ENCODE results near the gene ATP7B. TPM values are rescaled to one million over a fixed set of nuclear protein-coding genes. Genes with fewer than 3 reads are reported as not detected.

ATP7B gene
- total RNA-seq, 2 donors from 2014 or later: 20.4 to 29.2 TPM

GRCh38 chr13:51887468-51887867 lies 123.8 kb downstream of the ATP7B start:
- Histone ChIP-seq H3K27me3 (ENCODE audit: control insufficient read depth, insufficient read depth, low read length, poor library complexity, severe bottlenecking) (no peaks in the 10 kb centered on the region), H3K27ac (ENCODE audit: low read depth, low read length) (no peak overlapping the region), H3K36me3 (ENCODE audit: control insufficient read depth, insufficient read depth, low read length) (no peaks in the 10 kb centered on the region), H3K4me3 (ENCODE audit: low read length) (no peak overlapping the region), H3K9me3 (ENCODE audit: control insufficient read depth, low read length) (peaks cover 4% of the 10 kb centered on the region), H3K9ac (ENCODE audit: extremely low read depth, low read length, poor library complexity, severe bottlenecking) (no peak overlapping the region), H3K4me1 (ENCODE audit: control insufficient read depth, insufficient read depth, low read length) (no peaks in the 10 kb centered on the region)
- H3K4me1 Mint-ChIP-seq: peaks cover 4% of the 10 kb centered on the region
- TF ChIP-seq CTCF (conservative IDR thresholded peaks at IDR 0.05): no peak
- no peak overlapping the region for H3K27ac Mint-ChIP-seq
- no peak for DNase-seq
- H3K4me3 Mint-ChIP-seq: no peak overlapping the region
- no peaks in the 10 kb centered on the region for H3K27me3 Mint-ChIP-seq (ENCODE audit: insufficient read depth)
- 87% methylated on average over 2 of the region's 2 CpGs; no CpG with 5 or more reads in 1 of the 2 experiments for WGBS, 2 experiments (ENCODE audit: insufficient coverage in 1 of 2, insufficient read length in 1 of 2)
- H3K36me3 Mint-ChIP-seq (ENCODE audit: low read depth): no peaks in the 10 kb centered on the region
- H3K9me3 Mint-ChIP-seq: peaks cover 2% of the 10 kb centered on the region

- no peak overlapping the region for H3K4me3 Mint-ChIP-seq
- DNase-seq: no peak
- no peaks in the 10 kb centered on the region for H3K27me3 Mint-ChIP-seq (ENCODE audit: insufficient read depth)
- WGBS, 2 experiments (ENCODE audit: insufficient coverage in 1 of 2, insufficient read length in 1 of 2): 96 to 100% methylated on average over 2 of the region's 2 CpGs
- peaks cover 2% of the 10 kb centered on the region for H3K9me3 Mint-ChIP-seq
- Histone ChIP-seq H3K27ac (ENCODE audit: low read depth, low read length) (no peak overlapping the region), H3K27me3 (ENCODE audit: control insufficient read depth, insufficient read depth, low read length, poor library complexity, severe bottlenecking) (no peaks in the 10 kb centered on the region), H3K9ac (ENCODE audit: extremely low read depth, low read length, poor library complexity, severe bottlenecking) (no peak overlapping the region), H3K9me3 (ENCODE audit: control insufficient read depth, low read length) (peaks cover 15% of the 10 kb centered on the region), H3K4me1 (ENCODE audit: control insufficient read depth, insufficient read depth, low read length) (no peaks in the 10 kb centered on the region), H3K4me3 (ENCODE audit: low read length) (no peak overlapping the region), H3K36me3 (ENCODE audit: control insufficient read depth, insufficient read depth, low read length) (no peaks in the 10 kb centered on the region)
- H3K4me1 Mint-ChIP-seq: peaks cover 3% of the 10 kb centered on the region
- H3K36me3 Mint-ChIP-seq (ENCODE audit: low read depth): no peaks in the 10 kb centered on the region
- TF ChIP-seq CTCF (conservative IDR thresholded peaks at IDR 0.05): no peak
- H3K27ac Mint-ChIP-seq: no peak overlapping the region
Observed at GRCh38 chr13:51885651-51886050, 125.6 kb downstream of the ATP7B start.

- no peaks in the 10 kb centered on the region for H3K36me3 ChIP-seq (ENCODE audit: control insufficient read depth, insufficient read depth, low read length)
- no peak overlapping the region for H3K4me3 Mint-ChIP-seq
- H3K4me1 Mint-ChIP-seq: peaks cover 13% of the 10 kb centered on the region
- H3K4me3 ChIP-seq (ENCODE audit: low read length): no peak overlapping the region
- DNase-seq: no peak
- H3K9me3 ChIP-seq (ENCODE audit: control insufficient read depth, low read length): peaks cover 15% of the 10 kb centered on the region
- TF ChIP-seq CTCF (conservative IDR thresholded peaks at IDR 0.05): no peak
- H3K27me3 ChIP-seq (ENCODE audit: control insufficient read depth, insufficient read depth, low read length, poor library complexity, severe bottlenecking): no peaks in the 10 kb centered on the region
- H3K36me3 Mint-ChIP-seq (ENCODE audit: low read depth): no peaks in the 10 kb centered on the region
- WGBS, 2 experiments (ENCODE audit: insufficient coverage in 1 of 2, insufficient read length in 1 of 2): 75% methylated on average over 5 of the region's 5 CpGs
- H3K9ac ChIP-seq (ENCODE audit: extremely low read depth, low read length, poor library complexity, severe bottlenecking): no peak overlapping the region
- H3K4me1 ChIP-seq (ENCODE audit: control insufficient read depth, insufficient read depth, low read length): no peaks in the 10 kb centered on the region
- H3K27ac Mint-ChIP-seq: no peak overlapping the region
- H3K27ac ChIP-seq (ENCODE audit: low read depth, low read length): no peak overlapping the region
- no peaks in the 10 kb centered on the region for H3K9me3 Mint-ChIP-seq
- no peaks in the 10 kb centered on the region for H3K27me3 Mint-ChIP-seq (ENCODE audit: insufficient read depth)
Observed at GRCh38 chr13:51883226-51883600, 128.0 kb downstream of the ATP7B start.

Other genes with a start within 250 kb of the ATP7B start
- 10 to 100 TPM; 13.8 to 19.8 TPM for gene DHRS12, start 207.3 kb downstream of the ATP7B start, total RNA-seq
- gene TMEM272, start 166.3 kb downstream of the ATP7B start, total RNA-seq: under 1 TPM; 0.62 TPM
- not detected for gene CCDC70, start 149.5 kb downstream of the ATP7B start, total RNA-seq
- gene ALG11, start 948 bp upstream of the ATP7B start, total RNA-seq: 10 to 100 TPM; 41.5 to 53.1 TPM
- 10 to 100 TPM; 20.7 to 22.0 TPM for gene UTP14C, start 13.2 kb upstream of the ATP7B start, total RNA-seq
- gene NEK5, start 117.6 kb upstream of the ATP7B start, total RNA-seq: 1 to 10 TPM; 1.4 to 1.8 TPM
- gene NEK3, start 148.1 kb upstream of the ATP7B start, total RNA-seq: 10 to 100 TPM; 30.7 to 48.8 TPM